GM12865 (cell line): ENCODE data around the gene CD14.
"Not testable (repeated sequence)": the region's sequence is repeated elsewhere in the genome, so short reads cannot be mapped to it uniquely, and the experiment has no call there.

Experiments
- DNase-seq: peaks from one replicate; pipeline ENCODE4 v3.0.0; 2010; ENCODE audit warnings: low read depth
- H3K4me3 ChIP-seq: 2 replicates; pipeline ENCODE4 v1.5.1; 2011; ENCODE audit warnings: mild to moderate bottlenecking, low read depth, low read length, control low read depth
- TF ChIP-seq, protein P1 (sequence below): IDR thresholded peaks from 2 replicates; pipeline ENCODE4 v1.5.1; 2011; ENCODE audit warnings: low read length, control low read depth, low read depth, inconsistent platforms; ENCODE audit not compliant: insufficient read depth; ENCODE audit errors: missing control alignments

CD14 gene

DNA sequence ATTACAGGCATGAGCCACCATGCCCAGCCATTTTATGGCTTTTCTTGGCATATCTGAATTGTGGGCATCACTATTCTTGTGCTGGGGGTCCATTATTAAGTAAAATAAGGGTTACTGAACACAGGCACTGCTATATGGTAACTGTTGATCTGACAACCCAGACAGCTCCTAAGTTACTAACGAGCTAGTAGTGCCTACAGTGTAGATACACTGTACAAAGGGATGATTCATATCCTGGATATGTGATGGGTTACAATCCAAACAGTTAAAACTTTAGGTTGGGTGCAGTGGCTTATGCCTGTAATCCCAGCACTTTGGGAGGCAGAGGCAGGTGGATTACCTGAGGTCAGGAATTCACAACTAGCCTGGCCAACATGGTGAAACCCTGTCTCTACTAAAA, 4.3 kb downstream of the CD14 start:
- no peak for DNase-seq
- no peak overlapping the region for H3K4me3 ChIP-seq
- TF ChIP-seq, protein P1, sequence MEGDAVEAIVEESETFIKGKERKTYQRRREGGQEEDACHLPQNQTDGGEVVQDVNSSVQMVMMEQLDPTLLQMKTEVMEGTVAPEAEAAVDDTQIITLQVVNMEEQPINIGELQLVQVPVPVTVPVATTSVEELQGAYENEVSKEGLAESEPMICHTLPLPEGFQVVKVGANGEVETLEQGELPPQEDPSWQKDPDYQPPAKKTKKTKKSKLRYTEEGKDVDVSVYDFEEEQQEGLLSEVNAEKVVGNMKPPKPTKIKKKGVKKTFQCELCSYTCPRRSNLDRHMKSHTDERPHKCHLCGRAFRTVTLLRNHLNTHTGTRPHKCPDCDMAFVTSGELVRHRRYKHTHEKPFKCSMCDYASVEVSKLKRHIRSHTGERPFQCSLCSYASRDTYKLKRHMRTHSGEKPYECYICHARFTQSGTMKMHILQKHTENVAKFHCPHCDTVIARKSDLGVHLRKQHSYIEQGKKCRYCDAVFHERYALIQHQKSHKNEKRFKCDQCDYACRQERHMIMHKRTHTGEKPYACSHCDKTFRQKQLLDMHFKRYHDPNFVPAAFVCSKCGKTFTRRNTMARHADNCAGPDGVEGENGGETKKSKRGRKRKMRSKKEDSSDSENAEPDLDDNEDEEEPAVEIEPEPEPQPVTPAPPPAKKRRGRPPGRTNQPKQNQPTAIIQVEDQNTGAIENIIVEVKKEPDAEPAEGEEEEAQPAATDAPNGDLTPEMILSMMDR = no peak

DNA sequence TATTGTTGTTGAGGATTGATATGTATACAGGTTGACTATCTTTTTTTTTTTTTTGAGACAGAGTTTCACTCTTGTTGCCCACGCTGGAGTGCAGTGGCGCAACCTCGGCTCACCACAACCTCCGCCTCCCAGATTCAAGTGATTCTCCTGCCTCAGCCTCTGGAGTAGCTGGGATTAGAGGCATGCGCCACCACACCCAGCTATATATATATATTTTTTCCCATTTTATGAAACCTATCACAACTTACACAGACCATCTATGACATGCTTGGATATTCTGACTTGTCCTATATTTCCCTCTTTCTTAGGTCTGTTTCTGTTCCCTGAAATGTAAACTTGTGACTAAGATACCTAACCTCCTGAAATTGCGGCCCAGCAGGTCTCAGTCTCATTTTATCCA, 5.0 kb downstream of the CD14 start:
- TF ChIP-seq, protein P1 = no peak
- no peak overlapping the region for H3K4me3 ChIP-seq
- DNase-seq = no peak

DNA sequence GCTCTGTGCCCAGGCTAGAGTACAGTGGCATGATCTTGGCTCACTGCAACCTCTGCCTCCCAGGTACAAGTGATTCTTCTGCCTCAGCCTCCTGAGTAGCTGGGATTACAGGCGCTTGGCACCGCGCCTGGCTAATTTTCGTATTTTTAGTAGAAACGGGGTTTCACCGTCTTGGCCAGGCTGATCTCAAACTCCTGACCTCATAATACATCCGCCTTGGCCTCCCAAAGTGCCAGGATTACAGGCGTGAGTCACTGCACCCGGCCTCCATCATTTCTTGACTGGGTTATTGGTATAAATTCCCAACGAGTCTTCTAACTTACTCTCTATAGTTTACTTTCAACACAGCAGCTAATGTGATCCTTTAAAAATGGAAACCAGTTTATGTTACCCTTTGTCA, 8.1 kb downstream of the CD14 start:
- DNase-seq, H3K4me3 ChIP-seq: not testable (repeated sequence)

DNA sequence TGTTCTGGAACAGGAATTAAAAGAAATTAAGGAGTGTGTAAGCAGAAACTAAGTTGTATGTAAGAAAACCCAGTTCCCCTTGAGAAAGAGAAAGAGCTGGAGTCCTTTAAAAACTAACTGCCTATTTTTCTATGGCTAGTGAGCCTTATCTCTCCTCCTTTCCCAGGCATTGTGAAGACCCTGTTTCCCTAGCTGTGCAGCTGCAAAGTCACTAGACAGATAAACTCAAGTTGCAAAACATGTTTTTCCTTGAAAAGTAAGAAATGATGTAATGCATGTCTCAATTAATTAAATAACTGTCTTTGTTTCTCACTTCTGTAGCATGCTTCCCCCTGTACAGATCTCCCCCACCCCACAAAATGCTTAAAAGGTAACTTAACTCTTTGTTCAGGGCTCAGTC, 9.9 kb downstream of the CD14 start:
- DNase-seq = not testable (repeated sequence)

DNA sequence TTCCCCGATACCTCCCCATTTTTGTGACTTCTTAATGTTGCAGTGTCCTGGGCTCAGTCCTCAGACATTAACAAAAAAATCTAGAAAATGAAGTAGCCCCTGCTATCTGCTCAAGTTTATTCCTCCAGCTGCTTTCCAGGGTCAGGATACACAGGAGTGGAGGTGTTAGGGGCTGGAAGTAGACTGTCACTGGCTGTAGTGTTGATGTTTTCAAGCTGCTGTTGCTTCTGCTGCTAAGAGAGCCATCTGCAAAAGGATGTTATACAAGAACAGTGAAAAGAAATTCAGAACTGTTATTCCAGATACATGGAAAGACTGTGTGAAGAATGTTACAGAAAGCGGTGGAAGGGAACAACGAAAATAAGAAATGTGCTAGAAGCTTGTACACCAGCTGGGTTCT, 10.7 kb downstream of the CD14 start:
- TF ChIP-seq, protein P1 = no peak
- no peak for DNase-seq

More for the DNA sequence above, 9.9 kb downstream of the CD14 start:
- not testable (repeated sequence) for H3K4me3 ChIP-seq

DNA sequence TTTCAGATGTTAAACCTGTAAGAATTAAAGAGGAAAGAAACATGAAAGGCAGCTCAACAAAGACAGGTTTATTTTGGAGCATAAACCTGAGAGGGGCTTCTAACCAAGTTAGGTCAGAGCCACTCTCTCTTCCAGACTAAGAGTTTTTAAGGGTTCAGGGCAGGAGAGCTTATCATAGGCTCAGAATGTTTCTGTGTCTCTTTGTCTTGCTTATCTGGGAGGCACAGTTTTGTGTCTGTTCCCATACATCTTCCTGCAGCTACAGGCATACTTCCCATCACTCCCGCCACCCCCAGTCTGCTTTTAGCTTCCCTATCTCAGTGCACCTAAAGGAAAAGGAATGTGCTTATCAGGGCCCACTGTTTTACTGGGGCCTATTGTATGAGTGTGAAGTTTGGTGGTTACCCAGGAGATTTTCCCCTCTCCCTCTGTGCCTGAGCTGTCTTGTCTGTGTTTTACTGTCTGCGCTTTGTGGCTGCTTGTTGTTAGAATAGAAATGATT, 21.9 kb downstream of the CD14 start:
- no peak for DNase-seq
- TF ChIP-seq, protein P1 = no peak
- no peak overlapping the region for H3K4me3 ChIP-seq

More for the DNA sequence above, 10.7 kb downstream of the CD14 start:
- no peak overlapping the region for H3K4me3 ChIP-seq

DNA sequence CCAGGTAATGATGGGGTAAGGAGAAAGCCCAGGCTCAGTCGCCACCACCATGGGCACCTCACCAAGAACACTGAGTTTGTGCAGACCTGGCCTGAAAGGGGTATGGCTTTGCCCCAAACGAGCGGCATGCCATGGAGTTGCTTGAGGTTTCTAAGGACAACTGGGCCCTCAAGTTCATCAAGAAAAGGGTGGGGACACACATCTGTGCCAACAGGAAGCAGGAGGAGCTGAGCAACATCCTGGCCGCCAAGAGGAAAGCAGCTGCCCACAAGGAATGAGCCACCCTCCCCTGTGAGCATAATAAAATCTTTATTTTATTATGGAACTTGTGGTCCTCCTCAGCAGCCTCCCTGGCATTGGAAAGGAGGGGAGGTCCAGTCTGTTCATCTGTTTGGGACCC, 23.8 kb downstream of the CD14 start:
- no peak for DNase-seq
- TF ChIP-seq, protein P1 = no peak
- no peak overlapping the region for H3K4me3 ChIP-seq

DNA sequence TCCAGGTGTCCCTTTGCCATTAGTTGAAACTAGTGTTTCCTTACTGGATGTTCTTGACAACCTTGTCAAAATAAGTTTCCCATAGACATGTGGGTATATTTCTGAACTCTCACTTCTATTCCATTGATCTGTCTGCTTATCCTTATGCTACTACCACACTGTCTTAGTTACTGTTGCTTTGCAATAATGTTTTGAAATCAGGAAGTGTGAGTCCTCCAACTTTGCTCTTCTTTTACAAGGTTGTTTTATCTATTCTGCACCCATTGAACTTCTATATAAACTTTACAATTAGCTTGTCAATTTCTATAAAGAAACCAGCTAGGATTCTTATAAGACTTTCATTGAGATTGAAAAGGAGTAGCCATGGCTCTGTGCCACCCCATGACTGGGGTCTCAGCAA, 24.3 kb downstream of the CD14 start:
- TF ChIP-seq, protein P1 = no peak
- DNase-seq = no peak
- no peak overlapping the region for H3K4me3 ChIP-seq
